HG03039 (cell line): ENCODE results near the gene MPV17L2.
A peak's percentile ranks its signal among the peaks of the same experiment; 100 is the strongest.

ENCODE experiments used
- ATAC-seq: cut with Tn5 transposase; IDR thresholded peaks from one replicate; pipeline ENCODE4 v1.9.1; 2021; ENCODE audit warnings: mild to moderate bottlenecking, moderate library complexity; ENCODE audit not compliant: unreplicated experiment

MPV17L2 gene

DNA sequence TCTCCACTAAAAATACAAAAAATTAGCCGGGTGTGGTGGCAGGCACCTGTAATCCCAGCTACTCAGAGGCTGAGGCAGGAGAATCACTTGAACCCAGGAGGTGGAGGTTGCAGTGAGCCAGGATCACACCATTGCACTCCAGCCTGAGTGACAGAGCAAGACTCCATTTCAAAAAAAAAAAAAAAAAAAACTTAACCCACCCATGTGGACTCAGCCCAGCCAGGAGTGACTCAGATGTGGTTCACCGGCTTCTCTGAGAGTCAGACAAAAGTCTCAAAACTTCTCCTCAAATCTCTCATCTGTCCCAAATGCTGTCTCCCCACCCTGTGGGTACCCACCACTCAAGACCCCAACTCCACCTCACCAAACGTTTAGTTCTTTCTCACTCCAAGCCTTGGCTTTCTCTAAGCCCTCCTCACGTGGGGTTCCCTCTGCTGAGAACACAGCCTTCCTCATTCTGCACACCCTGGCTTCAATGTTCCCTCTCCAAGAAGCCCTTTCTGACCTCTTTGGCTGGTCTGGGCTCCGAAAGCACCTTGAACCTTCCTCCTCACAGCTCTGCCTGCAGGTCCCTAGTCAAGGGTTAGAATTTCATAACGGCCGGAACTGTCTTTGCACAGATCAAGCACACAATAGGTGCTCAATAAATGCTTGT, 21.9 kb downstream of the MPV17L2 start:
- no peak for ATAC-seq

DNA sequence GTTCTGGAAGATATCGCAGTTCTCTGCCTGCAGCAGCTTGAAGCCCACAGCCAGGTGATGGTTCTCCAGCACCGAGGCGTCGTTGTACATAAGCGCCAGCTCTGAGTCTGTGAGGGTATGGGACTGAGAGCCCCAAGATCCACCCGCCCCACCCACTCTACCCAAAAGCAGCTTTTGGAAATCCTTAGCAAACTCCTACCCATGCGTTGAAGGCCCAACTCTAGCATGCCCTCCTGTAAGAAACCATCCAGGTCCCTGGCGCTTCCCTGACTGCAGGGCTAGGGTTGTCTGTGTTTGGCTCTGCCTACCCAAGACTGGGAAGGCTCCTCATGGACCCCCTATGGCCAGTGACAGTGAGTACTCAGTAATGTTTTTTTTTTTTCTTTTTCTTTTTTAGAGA, 23.8 kb downstream of the MPV17L2 start:
- no peak for ATAC-seq

DNA sequence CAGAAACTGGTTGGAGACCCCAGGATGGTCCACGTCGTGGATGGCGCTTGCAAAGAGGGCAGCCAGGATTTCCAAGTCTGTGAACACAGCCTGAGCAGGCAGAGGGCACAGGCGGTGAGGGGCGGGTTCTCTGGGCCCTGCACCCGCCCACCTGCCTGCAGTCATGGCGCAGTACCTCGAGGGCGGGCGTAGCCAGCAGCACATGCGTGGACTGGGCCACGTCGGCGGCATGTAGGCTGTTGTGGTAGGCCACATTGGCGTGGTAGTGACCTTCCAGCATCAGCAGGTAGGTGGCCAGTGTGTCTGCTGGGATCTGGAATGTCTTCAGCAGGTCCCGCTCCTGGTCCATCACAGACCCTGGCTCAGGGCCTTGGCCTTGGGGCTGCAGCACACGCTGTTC, 25.1 kb downstream of the MPV17L2 start:
- ATAC-seq: no peak

DNA sequence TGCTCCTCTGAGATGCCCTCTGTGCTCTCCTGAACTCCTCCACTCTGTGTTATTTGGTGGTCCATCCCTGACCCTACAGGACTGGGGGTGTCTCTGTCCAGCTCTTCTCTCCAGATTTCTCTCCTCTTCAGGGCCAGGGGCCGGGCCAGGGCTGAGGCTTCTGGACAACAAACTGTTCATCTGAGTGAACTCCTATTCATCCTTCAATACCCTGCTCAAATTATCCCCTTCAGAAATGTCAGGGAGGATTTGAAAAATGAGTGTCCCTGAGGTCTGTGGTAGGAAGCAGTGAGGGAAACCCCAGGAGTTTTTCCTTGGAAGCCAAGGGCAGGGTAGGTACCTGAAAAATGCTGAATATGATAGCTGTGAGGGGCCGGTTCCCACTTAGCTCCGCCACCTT, 25.6 kb downstream of the MPV17L2 start:
- ATAC-seq: no peak

DNA sequence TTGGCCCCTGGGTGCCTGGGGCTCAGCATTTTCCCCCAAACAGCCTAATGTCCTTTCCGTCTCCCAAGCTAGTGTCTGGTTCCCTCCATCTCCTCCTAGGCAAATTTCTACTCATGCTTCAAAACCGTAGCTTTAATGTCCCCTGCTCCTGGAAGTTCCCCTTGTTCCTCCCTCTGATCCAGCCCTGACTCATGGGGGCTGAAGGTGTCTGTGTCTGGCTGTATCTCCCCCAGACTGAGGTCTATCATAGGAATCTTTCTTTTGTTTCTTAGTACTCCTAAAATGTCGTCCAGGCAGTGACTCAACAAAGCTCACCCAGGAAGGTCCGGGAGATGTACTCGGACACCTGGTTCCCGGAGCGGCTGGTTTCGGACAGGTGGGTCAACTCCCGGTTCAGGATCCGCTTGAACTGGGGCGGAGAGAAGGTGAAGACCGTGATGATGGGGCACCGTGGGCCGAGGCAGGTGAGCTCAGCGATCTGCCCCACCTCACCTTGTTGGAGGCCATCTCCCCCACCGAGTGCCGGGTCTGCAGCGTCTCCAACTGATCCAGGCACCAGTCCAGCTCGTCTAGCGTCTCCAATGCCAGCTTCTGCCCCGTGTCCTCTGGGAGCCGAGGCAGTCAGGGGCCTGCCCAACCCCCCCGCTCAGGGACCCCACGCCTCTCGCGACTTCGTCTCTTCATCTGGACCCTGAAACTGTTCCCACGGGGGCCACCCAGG, 27.1 kb downstream of the MPV17L2 start:
- no peak for ATAC-seq

DNA sequence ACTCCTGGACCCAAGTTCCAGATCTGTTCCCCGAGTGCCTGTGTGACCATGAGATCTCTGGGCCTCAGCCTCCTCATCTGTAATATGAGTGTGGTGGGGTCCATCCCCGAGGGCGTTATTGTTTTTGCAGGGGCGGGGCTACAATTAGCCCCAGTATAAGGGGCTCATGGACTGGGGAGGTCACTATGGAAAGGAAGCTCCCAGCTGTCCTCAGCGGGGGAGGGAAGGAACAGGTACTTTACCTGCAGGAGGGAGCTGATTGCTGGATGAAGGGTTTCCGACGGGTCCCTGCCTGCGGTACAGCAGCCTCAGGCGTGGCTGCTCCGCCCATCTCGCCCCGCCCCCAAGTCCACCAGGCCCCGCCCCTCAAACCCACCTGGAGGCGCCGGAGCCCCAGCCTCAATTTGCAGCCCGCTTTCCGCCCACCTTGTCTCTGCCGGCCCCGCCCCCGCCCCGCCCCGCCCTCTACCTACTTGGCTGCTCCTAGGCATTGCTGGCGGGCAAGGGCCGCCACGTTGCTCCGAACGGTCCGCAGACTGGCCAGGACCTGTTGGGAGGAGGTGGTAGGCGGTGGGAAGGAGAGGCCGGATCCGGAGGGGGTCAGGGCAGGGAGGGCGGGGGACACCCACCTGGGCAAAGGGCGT, 27.7 kb downstream of the MPV17L2 start:
- no peak for ATAC-seq

DNA sequence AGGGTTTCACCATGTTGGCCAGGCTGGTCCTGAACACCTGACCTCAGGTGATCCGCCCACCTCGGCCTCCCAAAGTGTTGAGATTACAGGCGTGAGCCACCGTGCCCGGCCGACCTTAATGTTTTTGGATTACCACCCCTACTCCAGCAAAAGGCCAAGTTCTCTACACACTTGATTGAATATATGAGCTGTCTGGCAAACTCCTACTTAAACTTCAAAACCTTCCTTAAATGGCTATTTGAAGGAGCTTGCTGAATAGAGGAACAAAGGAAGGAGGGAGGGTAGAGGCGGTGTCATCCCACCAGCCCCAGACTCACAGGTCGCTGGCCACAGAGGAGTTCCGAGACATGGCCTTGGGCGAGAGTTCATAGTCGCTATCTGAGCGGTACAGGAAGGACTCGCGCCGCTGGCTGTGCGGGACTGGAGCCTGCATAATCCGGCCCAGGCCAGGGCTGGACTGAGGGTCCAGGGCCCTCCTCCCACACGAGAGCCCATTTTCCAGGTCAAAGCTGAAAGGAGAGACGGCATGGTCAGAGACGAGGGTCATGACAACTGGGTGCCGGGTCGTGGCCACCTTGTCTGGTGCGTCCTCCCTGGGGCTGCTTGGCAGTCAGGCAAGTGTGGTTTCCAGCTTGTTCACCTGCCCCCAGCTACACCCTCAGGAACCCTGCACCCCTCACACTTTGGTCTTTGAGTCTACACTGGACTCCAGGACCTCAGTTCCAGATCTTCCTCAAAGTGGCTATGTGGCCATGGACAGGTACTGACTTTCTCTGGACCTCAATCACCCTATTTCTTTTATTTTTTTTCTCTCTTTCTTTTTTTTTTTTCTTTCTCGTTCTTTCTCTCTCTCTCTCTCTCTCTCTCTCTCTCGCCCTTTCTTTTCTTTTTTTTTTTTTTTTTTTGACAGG, 29.1 kb downstream of the MPV17L2 start:
- ATAC-seq: no peak

DNA sequence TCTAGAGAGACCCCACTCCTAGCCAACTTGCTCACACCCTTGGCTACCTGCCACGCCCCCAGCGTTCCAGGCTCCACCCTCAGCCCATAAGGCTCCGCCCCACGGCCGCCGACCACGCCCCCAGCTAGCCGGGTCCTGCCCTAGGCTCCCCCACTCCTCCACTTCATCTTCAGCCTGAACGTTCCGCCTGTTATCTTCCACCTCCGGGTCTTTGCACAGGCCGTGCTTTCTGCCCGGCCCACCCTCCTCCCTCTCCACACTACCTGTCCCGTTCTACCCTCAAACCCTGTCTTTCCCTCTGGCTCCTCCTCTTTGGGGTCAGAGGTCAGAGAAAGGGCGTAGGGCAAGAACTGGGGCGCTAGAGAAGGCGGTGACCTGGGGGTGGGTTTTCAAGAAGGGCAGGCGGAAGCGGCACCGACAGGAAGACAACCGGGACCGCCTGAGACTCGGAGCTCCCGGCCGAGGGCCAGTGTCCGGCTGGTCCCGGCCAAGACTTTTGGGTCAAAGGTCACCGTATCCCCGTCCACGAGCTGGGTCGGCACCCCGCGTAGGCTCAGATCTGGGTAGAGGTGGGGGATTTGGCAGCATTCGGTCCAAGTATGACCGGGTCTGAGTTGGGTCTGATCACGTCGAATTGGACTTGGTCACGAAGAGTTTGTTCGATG, 31.0 kb downstream of the MPV17L2 start:
- ATAC-seq: no peak

DNA sequence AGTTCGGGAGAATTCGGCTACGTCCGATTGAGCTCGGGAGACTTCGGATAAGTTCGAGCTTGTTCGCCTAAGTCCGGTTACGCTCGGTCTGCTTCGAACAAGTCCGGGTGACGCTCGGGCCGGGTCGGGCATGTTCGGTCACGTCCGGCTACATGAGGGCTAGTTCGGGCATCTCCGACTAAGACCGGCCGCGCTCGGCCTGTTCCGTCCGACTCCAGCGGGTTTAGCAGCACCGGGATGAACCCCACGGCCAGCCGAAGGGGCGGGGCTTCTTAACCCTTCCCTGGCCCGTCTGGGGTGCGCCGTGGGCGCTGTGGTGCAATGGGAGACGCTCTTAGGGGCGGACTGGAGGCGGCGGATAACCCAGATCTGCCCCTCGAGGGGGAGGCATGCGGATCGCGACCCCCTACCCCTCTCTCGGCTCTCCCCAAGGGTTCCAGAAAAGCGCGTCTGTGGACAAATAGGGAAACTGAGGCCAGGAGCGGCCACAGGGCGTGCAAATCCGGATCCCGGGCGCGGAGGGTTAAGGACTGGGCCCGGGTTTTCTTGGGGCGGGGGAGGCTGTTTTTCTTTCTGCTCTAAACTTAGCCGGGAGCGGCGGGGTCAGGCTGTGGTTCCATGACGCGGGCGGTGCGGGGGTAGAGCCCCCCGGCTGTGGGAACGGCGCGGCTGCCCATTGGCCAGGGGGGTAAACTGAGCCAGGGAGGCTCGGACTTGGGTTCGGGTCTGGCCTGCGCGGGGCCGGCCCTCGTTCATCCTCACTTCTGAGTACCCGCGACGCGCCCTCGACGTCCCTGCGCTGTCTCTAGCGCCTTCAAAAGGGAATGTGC, 31.7 kb downstream of the MPV17L2 start:
- ATAC-seq: peak; percentile 79

DNA sequence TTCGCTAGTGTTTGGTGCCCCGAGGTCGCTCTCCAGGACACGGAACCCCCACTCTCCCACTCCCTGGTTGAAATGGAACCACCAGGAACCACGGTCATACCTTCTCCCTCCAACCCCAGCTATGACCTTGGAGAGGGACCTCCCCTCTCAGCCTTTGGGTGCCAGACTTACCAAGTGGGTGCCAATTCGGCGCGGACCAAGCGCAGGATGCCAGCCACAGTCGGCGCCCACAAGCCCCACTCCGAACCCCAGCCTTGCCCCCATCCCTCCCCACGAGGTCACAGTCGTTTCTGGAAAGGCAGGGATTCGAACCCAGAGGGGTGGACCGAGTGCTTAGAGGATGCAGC, 32.3 kb downstream of the MPV17L2 start:
- no peak for ATAC-seq

DNA sequence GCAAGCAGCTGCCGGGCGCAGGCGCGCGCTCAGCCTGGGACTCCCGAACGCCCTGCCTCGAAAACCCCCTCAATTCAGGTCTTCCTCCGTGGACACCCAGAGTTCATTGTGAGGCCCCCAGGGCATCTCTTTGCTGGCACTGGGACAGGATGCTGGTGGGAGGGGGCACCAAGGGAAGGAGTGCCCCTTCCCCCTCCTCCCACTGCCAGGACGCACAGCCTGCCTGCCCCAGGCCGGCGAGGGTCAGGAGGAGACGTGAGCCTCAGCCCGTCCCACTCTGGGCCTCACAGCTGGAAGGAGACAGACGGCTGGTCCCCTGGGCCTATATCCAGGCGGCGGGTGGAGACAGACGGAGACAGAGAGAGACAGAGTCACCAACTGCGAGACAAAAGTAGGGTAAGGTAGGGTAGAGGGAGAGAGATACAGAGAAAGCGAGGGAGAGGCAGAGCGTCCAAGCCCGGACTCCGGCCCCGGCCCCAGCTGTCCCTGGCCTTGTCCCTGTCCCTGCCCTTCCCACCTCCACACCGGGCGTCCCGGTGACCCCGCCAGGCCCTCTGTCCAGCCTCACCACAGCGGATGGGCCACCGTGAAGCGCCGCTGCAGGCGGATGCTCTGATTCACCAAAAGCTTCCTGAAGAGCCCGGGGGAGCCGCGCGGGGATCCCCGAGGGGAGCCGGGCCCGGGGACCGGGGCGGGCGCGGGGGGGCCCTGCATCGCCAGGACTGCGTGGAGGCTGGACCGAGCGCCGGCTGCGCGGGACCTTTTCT, 32.9 kb downstream of the MPV17L2 start, which contains the start of gene PDE4C:
PDE4C (minus strand) TSS at position 737 of the 767 bp plus-strand sequence; CDS start at position 714, 23 bp downstream.
- no peak for ATAC-seq

DNA sequence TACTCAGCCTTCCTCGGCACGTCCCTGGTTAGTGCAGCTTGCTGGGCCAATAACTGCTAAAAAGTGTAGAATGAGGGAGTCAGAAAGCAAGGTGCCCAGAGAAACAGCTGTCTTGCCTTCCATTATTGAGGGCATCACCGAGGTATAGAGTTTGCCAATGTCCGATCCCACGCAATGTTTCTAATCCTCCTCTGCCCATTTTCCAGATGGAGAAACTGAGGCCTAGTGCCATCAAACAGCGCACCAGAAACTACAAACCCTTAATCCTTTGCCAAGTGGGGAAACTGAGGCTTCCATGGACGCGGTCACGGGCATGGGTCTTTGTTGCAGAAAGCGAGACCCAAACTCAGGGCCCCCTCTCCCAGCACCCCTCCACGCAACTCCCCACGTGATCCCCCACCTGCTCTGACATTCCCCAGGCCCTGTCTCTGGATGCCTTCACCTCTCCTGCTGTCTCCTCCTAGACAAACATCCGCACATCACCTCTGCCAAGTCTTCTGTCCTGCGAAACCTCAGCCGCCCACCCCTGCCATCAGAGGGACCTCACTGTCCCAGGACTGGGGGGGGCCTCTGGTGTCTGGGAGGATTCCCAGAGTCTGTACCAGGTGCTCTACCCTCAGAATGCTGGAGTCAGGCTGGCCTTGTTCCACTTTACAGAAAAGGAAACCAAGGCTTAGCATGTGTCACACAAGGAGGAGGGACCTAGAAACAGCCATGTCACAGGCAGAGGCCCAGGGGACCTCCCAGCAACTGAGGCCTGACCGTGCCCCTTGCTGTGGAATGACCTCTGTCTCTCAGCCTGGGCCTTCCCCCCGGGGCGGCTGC, 34.1 kb downstream of the MPV17L2 start:
- no peak for ATAC-seq

DNA sequence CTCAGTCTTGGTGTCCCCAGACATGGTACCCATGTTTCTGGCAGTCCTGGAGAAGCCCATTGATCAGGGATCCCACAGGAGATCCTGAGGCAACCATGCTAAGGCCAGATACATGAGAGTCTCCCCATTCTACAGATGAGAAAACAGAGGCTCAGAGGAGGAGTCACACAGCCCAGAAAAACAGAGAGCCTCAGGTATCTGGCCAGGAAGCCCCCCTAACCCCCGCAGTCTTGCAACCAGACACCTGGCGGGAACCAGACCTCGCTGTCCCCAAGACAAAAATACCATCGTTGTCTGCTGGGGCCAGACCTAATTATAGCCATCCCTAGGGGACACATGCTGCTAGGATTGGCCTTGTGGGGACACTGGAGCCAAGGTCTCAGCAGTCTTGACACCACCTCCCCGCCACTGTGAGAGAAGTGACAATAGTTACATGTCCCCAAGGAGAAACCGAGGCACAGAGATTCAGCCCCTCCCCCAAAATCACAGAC, 34.8 kb downstream of the MPV17L2 start:
- ATAC-seq: no peak

DNA sequence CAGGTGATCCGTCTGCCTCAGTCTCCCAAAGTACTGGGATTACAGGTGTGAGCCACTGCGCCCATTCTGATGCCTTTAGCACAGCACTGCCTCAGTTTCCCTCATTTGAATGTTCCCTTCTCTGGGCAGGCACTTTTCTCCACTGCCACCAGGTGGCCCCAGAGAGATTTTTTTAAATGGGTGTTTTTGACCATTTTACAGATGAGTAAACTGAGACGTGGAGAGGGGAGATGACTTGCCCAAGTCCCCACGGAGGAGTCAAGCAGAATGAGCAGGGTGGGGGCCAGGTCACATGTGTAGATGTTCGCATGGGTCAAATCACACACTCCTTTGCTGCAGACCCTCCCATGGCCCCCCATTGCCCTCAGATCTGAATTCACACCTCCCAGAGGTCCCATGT, 36.5 kb downstream of the MPV17L2 start:
- no peak for ATAC-seq

DNA sequence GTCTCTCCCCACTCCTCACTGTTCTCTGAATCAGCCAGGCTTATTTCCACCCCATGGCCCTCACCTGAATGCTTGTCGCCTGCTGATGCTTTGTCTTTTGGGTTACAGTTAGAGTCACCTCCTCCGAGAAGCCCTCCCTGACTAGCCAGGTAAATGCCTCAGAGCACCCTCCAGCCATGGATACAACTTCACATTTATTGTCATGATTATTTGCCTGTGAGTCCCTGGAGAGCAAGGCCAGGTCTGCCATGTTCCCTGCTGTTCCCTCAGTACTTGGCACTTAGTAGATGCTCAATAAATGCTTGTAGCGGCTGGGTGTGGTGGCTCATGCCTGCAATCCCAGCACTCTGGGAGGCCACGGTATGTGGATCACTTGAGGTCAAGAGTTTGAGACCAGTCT, 36.9 kb downstream of the MPV17L2 start:
- no peak for ATAC-seq

DNA sequence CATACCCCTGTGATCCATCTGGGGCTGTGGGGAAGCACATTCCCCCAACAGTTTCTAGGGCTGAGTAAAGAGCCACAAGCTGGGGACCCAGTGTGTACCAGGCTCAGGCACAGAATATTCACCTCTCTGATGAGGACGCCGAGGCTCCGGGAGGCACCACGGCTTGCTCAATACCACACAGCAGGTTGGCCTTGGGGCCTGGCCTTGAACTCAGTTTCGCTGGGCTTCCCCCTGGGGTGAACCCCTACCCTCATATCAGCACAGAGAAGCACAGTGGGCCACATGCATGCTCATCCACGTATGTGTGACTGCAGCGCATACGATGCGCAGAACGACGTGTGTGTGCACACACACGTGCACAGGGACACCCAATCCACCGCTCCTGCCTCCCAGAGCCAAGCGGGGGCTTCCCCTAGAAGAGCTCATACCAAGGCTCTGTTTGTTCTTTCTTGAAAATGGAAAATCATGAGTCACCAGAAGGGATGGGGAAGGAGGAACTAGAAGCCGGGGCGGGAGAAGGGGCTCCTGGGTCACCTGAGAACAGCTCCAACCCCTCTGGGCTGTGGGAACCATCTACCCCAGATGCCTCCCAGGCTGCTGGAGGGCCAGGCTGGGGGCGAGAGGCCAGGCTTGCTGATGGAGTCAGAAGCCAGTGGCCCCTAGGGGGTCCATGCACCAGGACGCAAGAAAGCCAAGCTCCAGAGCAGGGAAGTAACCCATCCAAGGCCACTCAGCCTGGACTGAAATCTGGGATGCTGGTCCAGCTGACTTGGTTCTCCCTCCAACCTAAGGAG, 38.1 kb downstream of the MPV17L2 start:
- ATAC-seq: no peak

DNA sequence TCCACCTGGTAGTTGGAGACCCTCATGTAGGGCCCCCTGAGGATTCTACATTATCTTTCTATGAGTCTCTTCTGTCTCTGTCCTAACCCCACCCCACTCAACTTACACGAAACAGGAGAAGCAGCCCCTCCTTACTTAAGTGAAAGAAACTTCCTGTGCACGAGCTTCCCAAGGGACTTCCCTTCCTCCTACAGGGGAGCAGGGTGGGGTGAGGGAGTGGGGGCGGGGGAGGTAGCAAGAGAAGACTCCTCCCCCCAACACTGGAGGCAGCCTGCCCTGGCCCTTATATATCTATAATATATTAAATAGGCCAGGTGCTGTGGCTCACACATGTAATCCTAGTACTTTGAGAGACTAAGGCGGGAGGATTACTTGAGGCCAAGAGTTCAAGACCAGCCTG, 38.8 kb downstream of the MPV17L2 start:
- ATAC-seq: no peak
